ENCODE data around the gene CPSF6.

Gene CPSF6

DNA sequence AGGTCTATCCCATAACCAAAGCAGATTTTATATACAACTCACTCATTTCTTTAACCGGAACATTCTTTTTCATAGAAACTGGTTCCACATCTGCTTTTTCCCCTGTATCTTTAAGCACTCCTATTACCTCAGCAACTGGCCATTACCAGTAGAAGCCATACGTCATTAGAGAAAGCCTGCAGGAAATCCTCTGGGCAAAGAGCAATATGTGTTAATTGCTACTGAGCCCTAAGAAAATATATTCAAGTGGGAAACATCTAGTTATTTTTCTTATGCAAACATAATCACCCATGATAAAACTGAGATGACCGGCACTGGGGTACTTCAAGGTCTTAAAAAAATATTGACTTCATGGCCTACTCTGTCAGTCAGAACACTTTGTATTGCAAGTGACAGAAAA is 28.2 kb upstream of the CPSF6 start:
- Mint-ChIP-seq H3K4me3 (no peak overlapping the region), H3K36me3 (ENCODE audit: low read depth) (no peaks in the 10 kb centered on the region), H3K9me3 (peaks cover 13% of the 10 kb centered on the region), H3K27me3 (ENCODE audit: low read depth, poor library complexity) (no peaks in the 10 kb centered on the region), H3K4me1 (no peaks in the 10 kb centered on the region), H3K27ac (no peak overlapping the region)
- no peak for DNase-seq
- TF ChIP-seq CTCF (IDR thresholded peaks at IDR 0.05), result no peak

DNA sequence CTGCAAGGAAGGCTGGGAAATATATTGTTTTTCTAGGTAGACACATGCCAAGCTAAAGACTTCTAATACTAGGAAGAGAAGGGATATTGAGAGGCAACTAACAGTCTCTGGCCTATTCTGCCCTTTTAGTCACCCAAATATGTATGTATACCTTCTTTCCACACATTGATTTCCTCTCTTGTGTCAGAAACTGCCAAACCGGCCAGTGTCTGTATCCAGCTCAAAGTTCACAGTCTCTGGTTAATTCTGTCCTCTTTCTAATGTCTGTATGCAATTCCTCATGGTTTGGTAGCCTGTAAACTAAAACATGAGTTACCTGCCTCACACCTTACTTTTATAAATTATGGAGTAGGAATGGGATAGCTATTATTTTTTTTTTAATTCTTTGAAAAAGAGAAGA is 25.2 kb upstream of the CPSF6 start:
- peaks cover 3% of the 10 kb centered on the region for H3K27me3 Mint-ChIP-seq (ENCODE audit: low read depth, poor library complexity)

GRCh38 chr12:69225251-69225910 is 14.0 kb upstream of the CPSF6 start:
- Mint-ChIP-seq H3K4me3 (no peak overlapping the region), H3K27me3 (ENCODE audit: low read depth, poor library complexity) (peaks cover 3% of the 10 kb centered on the region), H3K4me1 (no peaks in the 10 kb centered on the region), H3K27ac (no peak overlapping the region), H3K9me3 (peaks cover 9% of the 10 kb centered on the region), H3K36me3 (ENCODE audit: low read depth) (no peaks in the 10 kb centered on the region)
- no peak for TF ChIP-seq CTCF (IDR thresholded peaks at IDR 0.05)
- no peak for DNase-seq

More for the DNA sequence above, 25.2 kb upstream of the CPSF6 start:
- no peak overlapping the region for H3K27ac Mint-ChIP-seq
- H3K4me1 Mint-ChIP-seq, result no peaks in the 10 kb centered on the region
- H3K36me3 Mint-ChIP-seq (ENCODE audit: low read depth), result no peaks in the 10 kb centered on the region
- no peak for DNase-seq
- H3K4me3 Mint-ChIP-seq, result no peak overlapping the region
- H3K9me3 Mint-ChIP-seq, result no peaks in the 10 kb centered on the region
- no peak for TF ChIP-seq CTCF (IDR thresholded peaks at IDR 0.05)

- no peak overlapping the region for H3K4me3 Mint-ChIP-seq
- peaks cover 11% of the 10 kb centered on the region for H3K36me3 Mint-ChIP-seq (ENCODE audit: low read depth)
- H3K27me3 Mint-ChIP-seq (ENCODE audit: low read depth, poor library complexity), result peaks cover 6% of the 10 kb centered on the region
- no peak for DNase-seq
- no peak for TF ChIP-seq CTCF (IDR thresholded peaks at IDR 0.05)
- H3K27ac Mint-ChIP-seq, result no peak overlapping the region
- no peaks in the 10 kb centered on the region for H3K4me1 Mint-ChIP-seq
- peaks cover 30% of the 10 kb centered on the region for H3K9me3 Mint-ChIP-seq
These were observed 7.9 kb upstream of the CPSF6 start for GRCh38 chr12:69231479-69231878.

DNA sequence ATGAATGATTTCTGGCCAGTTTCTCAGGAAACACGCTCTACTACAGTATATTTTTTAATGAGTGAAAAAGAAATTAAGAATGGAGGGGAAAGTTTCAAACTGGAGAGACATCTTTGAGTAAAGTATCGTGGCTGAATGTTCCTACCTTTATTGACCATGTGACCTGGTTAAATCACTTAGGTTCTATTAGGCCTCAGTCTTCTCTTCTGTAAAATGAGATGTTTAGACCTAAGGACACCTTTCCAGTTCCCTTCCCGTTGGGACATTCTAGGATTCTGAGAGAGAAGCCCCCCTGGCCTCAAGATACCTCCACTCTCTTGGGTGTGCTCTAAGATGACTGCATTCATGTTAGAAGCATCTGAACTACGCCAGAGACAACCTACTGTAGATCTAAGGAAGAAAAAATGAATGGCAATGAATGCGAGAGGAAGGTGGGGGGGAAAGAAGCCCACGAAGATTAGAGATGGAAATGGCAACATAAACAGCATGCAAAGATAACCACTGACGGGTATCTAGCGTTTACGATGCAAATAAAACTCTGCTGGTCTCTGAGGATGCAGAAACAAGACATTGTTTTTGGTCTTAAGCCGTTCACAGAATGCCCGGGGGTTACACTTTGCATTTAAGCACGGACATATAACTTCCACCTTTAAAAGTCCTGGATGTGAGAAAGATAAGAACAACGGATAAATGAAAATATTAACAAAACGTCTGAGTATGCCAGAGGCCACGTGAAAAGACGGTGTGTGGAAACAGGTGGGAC is 599 bp upstream of the CPSF6 start:
- no peak for TF ChIP-seq CTCF (IDR thresholded peaks at IDR 0.05)

More for the DNA sequence above, 599 bp upstream of the CPSF6 start:
- H3K27me3 Mint-ChIP-seq (ENCODE audit: low read depth, poor library complexity), result no peaks in the 10 kb centered on the region
- H3K27ac Mint-ChIP-seq, result peak overlapping the region; percentile 95
- H3K36me3 Mint-ChIP-seq (ENCODE audit: low read depth), result peaks cover 25% of the 10 kb centered on the region
- H3K9me3 Mint-ChIP-seq, result peaks cover 6% of the 10 kb centered on the region
- no peak for DNase-seq
- H3K4me1 Mint-ChIP-seq, result peaks cover 38% of the 10 kb centered on the region
- peak overlapping the region; percentile 88 for H3K4me3 Mint-ChIP-seq

All from nephron progenitor cell (in vitro differentiated cells).